ENCODE measurements around the gene NCS1.

NCS1 gene

DNA sequence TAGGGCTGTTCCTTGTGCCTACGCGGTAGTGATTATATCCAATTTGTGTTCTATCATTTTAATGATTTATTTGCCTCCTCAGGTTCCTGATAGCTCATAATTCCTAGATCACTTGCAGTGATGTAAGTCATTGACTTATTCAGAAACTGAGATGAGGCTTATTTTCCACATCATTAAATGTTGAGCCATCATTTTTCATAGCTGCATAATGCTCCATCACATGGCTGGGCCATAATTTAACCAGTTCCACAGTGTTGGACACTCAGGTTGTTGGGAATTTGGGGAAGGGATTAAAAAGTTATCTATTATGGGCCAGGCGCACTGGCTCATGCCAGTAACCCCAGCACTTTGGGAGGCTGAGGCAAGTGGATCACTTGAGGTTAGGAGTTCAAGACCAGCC, 57.6 kb downstream of the NCS1 start:
- Histone ChIP-seq H2BK5ac (ENCODE audit: low read length) (no peak overlapping the region), H3K56ac (ENCODE audit: low read length) (no peak overlapping the region), H2BK120ac (ENCODE audit: low read depth, low read length) (no peak overlapping the region), H3K9ac (ENCODE audit: low read length) (no peak overlapping the region), H3K18ac (ENCODE audit: low read length) (no peak overlapping the region), H3K27me3 (ENCODE audit: insufficient read depth, low read length, poor library complexity) (no peaks in the 10 kb centered on the region), H3K79me1 (ENCODE audit: low read length) (no peaks in the 10 kb centered on the region), H3K4ac (ENCODE audit: low read depth, low read length) (no peak overlapping the region), H3K27ac (ENCODE audit: low read depth, low read length) (no peak overlapping the region), H3K36me3 (ENCODE audit: control insufficient read depth, insufficient read depth, low read length) (peaks cover 10% of the 10 kb centered on the region), H2BK15ac (replicated peaks; ENCODE audit: low read depth) (no peak overlapping the region), H3K79me2 (ENCODE audit: control insufficient read depth, insufficient read depth, low read length) (no peaks in the 10 kb centered on the region), H3K23ac (ENCODE audit: low read length) (no peak overlapping the region), H4K8ac (ENCODE audit: low read depth, low read length) (no peak overlapping the region), H3K4me1 (ENCODE audit: control insufficient read depth, low read depth, low read length) (no peaks in the 10 kb centered on the region), H3K4me3 (ENCODE audit: low read length) (no peak overlapping the region), H2AK5ac (ENCODE audit: low read length) (no peak overlapping the region), H3K4me2 (ENCODE audit: low read length) (no peak overlapping the region), H4K5ac (ENCODE audit: low read length) (no peak overlapping the region)
- DNase-seq, result no peak
- no CpG with 5 or more reads among the region's 3 CpGs for WGBS (ENCODE audit: extremely low coverage, insufficient coverage, low lambda C conversion rate)

DNA sequence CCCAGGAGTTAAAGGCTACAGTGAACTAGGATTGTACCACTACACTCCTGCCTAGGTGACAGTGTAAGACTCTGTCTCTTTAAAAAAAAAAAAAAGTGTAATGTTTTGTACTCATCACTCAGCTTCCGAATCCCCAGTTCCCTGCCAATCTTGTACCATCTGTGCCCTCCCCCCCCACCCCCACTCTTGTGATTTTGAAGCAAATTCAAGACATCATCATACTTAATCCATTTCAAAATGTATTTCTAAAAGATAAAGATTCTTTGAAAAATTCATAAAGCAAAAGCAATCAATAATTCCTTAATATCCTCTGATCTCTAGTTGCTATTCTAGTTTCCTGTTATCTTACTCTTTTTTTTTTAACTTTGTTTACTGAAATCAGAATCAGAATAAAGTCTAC, 58.4 kb downstream of the NCS1 start:
- Histone ChIP-seq H3K4me2 (ENCODE audit: low read length) (no peak overlapping the region), H3K4me3 (ENCODE audit: low read length) (no peak overlapping the region), H3K27me3 (ENCODE audit: insufficient read depth, low read length, poor library complexity) (no peaks in the 10 kb centered on the region), H2BK15ac (replicated peaks; ENCODE audit: low read depth) (no peak overlapping the region), H2BK120ac (ENCODE audit: low read depth, low read length) (no peak overlapping the region), H2BK5ac (ENCODE audit: low read length) (no peak overlapping the region), H3K79me1 (ENCODE audit: low read length) (no peaks in the 10 kb centered on the region), H3K4ac (ENCODE audit: low read depth, low read length) (no peak overlapping the region), H3K56ac (ENCODE audit: low read length) (no peak overlapping the region), H3K36me3 (ENCODE audit: control insufficient read depth, insufficient read depth, low read length) (peaks cover 8% of the 10 kb centered on the region), H4K8ac (ENCODE audit: low read depth, low read length) (no peak overlapping the region), H3K23ac (ENCODE audit: low read length) (no peak overlapping the region), H4K5ac (ENCODE audit: low read length) (no peak overlapping the region), H2AK5ac (ENCODE audit: low read length) (no peak overlapping the region), H3K9ac (ENCODE audit: low read length) (no peak overlapping the region), H3K4me1 (ENCODE audit: control insufficient read depth, low read depth, low read length) (no peaks in the 10 kb centered on the region), H3K79me2 (ENCODE audit: control insufficient read depth, insufficient read depth, low read length) (no peaks in the 10 kb centered on the region), H3K27ac (ENCODE audit: low read depth, low read length) (no peak overlapping the region), H3K18ac (ENCODE audit: low read length) (no peak overlapping the region)
- WGBS (ENCODE audit: extremely low coverage, insufficient coverage, low lambda C conversion rate), result no CpG with 5 or more reads among the region's 1 CpG
- no peak for DNase-seq

DNA sequence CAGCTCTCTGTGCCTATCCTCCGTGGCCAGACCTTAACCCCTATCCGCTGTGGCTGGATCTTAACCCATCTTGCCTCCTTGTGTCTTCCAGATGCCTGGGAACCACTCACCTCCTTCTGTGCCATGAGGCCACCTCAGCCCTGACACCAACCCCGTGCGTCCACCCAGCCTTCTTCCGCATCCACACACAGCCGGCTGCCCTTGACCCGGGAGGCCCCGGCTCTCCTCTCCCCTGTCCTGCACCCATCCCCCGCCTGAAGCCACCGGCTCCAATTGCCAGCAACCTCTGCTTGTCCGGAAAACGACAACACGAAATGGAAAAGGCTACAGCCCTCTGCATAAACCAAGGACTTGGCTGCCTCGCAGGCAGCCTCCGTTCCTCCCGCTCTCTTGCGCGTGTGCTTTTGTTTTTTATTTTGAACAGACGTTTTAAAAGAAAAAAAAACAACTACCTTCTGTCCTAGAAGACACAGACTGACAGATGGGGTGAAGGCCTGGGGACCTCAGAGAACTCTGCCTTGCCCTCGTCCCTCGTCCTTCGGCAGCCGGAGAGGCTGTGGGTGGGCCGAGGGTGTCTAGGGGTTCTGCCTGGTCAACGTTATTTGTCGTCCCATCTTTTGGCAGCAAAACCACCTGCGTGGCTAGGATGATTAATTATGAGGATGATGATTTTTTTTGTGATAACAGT, 60.8 kb downstream of the NCS1 start:
- Histone ChIP-seq H2BK5ac (ENCODE audit: low read length) (no peak overlapping the region), H4K8ac (ENCODE audit: low read depth, low read length) (no peak overlapping the region), H3K4me3 (ENCODE audit: low read length) (no peak overlapping the region), H3K27ac (ENCODE audit: low read depth, low read length) (no peak overlapping the region), H3K27me3 (ENCODE audit: insufficient read depth, low read length, poor library complexity) (no peaks in the 10 kb centered on the region), H3K79me1 (ENCODE audit: low read length) (no peaks in the 10 kb centered on the region), H3K9ac (ENCODE audit: low read length) (no peak overlapping the region), H2BK15ac (replicated peaks; ENCODE audit: low read depth) (no peak overlapping the region), H3K4me1 (ENCODE audit: control insufficient read depth, low read depth, low read length) (no peaks in the 10 kb centered on the region), H3K4ac (ENCODE audit: low read depth, low read length) (no peak overlapping the region), H2BK120ac (ENCODE audit: low read depth, low read length) (no peak overlapping the region), H3K18ac (ENCODE audit: low read length) (no peak overlapping the region), H3K56ac (ENCODE audit: low read length) (no peak overlapping the region), H4K5ac (ENCODE audit: low read length) (no peak overlapping the region), H3K36me3 (ENCODE audit: control insufficient read depth, insufficient read depth, low read length) (peaks cover 8% of the 10 kb centered on the region), H3K4me2 (ENCODE audit: low read length) (no peak overlapping the region), H2AK5ac (ENCODE audit: low read length) (no peak overlapping the region), H3K23ac (ENCODE audit: low read length) (no peak overlapping the region), H3K79me2 (ENCODE audit: control insufficient read depth, insufficient read depth, low read length) (no peaks in the 10 kb centered on the region)
- WGBS (ENCODE audit: extremely low coverage, insufficient coverage, low lambda C conversion rate), result no CpG with 5 or more reads among the region's 27 CpGs
- DNase-seq, result no peak

DNA sequence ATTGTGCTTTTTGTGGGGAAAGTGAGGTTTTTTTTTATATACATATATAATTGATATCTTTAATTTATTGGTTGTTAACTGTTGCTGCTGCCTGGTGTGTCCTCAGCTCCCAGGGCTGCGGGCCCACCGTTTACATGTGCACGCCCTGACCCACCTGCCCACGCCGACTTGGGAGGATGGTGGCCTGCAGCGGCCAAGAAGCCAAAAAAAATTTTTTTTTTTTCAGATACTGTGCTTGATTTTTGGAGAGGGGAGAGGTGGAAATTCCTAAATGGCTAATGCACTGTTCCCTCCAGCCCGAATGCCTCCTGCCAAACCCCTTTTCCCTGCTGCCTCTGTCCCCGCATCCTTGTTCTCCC, 61.4 kb downstream of the NCS1 start:
- Histone ChIP-seq H4K8ac (ENCODE audit: low read depth, low read length) (no peak overlapping the region), H3K9ac (ENCODE audit: low read length) (no peak overlapping the region), H3K23ac (ENCODE audit: low read length) (no peak overlapping the region), H3K18ac (ENCODE audit: low read length) (no peak overlapping the region), H3K79me2 (ENCODE audit: control insufficient read depth, insufficient read depth, low read length) (no peaks in the 10 kb centered on the region), H3K27ac (ENCODE audit: low read depth, low read length) (no peak overlapping the region), H3K4me2 (ENCODE audit: low read length) (no peak overlapping the region), H2AK5ac (ENCODE audit: low read length) (no peak overlapping the region), H3K4ac (ENCODE audit: low read depth, low read length) (no peak overlapping the region), H3K79me1 (ENCODE audit: low read length) (no peaks in the 10 kb centered on the region), H2BK120ac (ENCODE audit: low read depth, low read length) (no peak overlapping the region), H3K27me3 (ENCODE audit: insufficient read depth, low read length, poor library complexity) (no peaks in the 10 kb centered on the region), H3K4me3 (ENCODE audit: low read length) (no peak overlapping the region), H3K4me1 (ENCODE audit: control insufficient read depth, low read depth, low read length) (no peaks in the 10 kb centered on the region), H3K36me3 (ENCODE audit: control insufficient read depth, insufficient read depth, low read length) (peaks cover 8% of the 10 kb centered on the region), H3K56ac (ENCODE audit: low read length) (no peak overlapping the region), H2BK5ac (ENCODE audit: low read length) (no peak overlapping the region), H4K5ac (ENCODE audit: low read length) (no peak overlapping the region), H2BK15ac (replicated peaks; ENCODE audit: low read depth) (no peak overlapping the region)
- no CpG with 5 or more reads among the region's 8 CpGs for WGBS (ENCODE audit: extremely low coverage, insufficient coverage, low lambda C conversion rate)
- no peak for DNase-seq

DNA sequence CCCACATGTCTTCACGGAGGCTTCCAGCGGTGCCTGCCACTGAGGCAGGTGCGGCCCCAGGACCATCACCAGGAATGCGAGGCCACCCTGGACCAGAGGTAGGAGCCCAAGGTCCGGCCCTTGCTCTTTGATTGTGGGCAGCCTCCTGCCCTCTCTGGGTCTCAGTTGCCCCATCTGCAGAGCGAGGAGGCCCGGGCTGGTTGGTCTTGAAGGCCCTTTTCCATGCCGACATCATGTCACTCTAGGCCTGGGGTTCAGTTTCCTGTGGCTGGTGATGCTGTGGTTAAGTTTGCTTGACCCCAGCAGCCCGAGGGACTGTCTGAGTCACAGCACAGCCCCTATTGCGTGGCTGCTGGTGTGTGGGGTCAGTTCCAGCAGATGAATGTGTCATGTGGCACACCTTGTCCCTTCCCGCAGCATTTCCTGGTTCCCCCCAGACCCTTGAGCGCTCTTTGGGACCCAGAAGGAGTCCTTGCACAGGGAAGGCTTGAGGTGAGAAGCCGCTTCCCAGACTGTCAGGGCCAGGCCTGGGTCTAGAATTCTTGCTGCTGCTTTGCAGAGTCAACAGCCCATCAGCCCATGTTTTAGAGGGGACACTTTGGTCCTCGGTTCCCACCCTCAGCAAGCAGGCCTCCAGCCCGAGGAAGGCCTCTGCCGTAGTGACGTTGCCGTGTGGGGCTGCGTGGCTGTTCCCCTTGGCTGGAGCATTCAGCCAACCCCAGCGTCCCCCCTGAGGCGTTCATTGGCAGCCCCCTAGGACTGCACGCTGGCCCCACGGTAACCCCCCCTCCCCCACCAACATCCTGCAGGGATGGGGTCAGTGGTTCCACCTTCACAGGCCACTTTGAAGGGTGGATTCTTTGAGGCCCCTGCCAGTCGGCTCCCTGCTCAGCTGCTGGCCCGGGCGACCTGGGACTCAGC, 62.4 kb downstream of the NCS1 start:
- Histone ChIP-seq H2BK5ac (ENCODE audit: low read length) (no peak overlapping the region), H4K5ac (ENCODE audit: low read length) (no peak overlapping the region), H2BK15ac (replicated peaks; ENCODE audit: low read depth) (no peak overlapping the region), H3K36me3 (ENCODE audit: control insufficient read depth, insufficient read depth, low read length) (peaks cover 8% of the 10 kb centered on the region), H3K79me1 (ENCODE audit: low read length) (no peaks in the 10 kb centered on the region), H3K56ac (ENCODE audit: low read length) (no peak overlapping the region), H3K18ac (ENCODE audit: low read length) (no peak overlapping the region), H3K4me1 (ENCODE audit: control insufficient read depth, low read depth, low read length) (no peaks in the 10 kb centered on the region), H2AK5ac (ENCODE audit: low read length) (no peak overlapping the region), H3K4ac (ENCODE audit: low read depth, low read length) (no peak overlapping the region), H4K8ac (ENCODE audit: low read depth, low read length) (no peak overlapping the region), H3K27ac (ENCODE audit: low read depth, low read length) (no peak overlapping the region), H3K4me2 (ENCODE audit: low read length) (no peak overlapping the region), H3K79me2 (ENCODE audit: control insufficient read depth, insufficient read depth, low read length) (no peaks in the 10 kb centered on the region), H3K27me3 (ENCODE audit: insufficient read depth, low read length, poor library complexity) (no peaks in the 10 kb centered on the region), H3K9ac (ENCODE audit: low read length) (no peak overlapping the region), H3K4me3 (ENCODE audit: low read length) (no peak overlapping the region), H2BK120ac (ENCODE audit: low read depth, low read length) (no peak overlapping the region), H3K23ac (ENCODE audit: low read length) (no peak overlapping the region)
- DNase-seq, result no peak
- WGBS (ENCODE audit: extremely low coverage, insufficient coverage, low lambda C conversion rate), result no CpG with 5 or more reads among the region's 26 CpGs
